GM12872 (cell line): ENCODE data around the gene GH1.
A peak's percentile ranks its signal among the peaks of the same experiment; 100 is the strongest.

Experiments
- CTCF ChIP-seq: IDR thresholded peaks from 3 replicates; pipeline ENCODE4 v1.5.1; 2011; ENCODE audit warnings: low read depth, mild to moderate bottlenecking, low read length, moderate library complexity; ENCODE audit not compliant: insufficient read depth

GH1 gene

GRCh38 chr17:63943745-63944144, 25.1 kb upstream of the GH1 start:
- TF ChIP-seq CTCF: peak; percentile 49; the same call in 2 of the 3 replicates

GRCh38 chr17:63942309-63942985, 23.8 kb upstream of the GH1 start:
- no peak for TF ChIP-seq CTCF

DNA sequence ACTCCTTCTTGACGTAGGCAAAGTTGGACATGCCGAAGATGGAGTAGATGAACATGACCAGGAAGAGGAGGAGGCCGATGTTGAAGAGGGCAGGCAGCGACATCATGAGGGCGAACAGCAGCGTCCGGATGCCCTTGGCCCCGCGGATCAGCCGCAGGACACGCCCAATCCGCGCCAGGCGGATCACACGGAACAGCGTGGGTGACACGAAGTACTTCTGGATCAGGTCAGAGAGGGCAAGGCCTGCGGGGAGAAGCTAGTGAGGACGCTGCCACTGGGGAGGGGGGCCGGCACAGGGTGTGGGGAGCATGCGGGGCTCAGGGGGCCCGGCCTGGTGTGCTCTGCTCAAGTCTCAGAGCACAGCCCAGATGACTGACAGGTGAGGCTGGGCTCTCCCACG, 23.1 kb upstream of the GH1 start:
- TF ChIP-seq CTCF: no peak

- no peak for TF ChIP-seq CTCF
These were observed 22.5 kb upstream of the GH1 start for GRCh38 chr17:63941162-63941561.

GRCh38 chr17:63940584-63940983, 21.9 kb upstream of the GH1 start:
- no peak for TF ChIP-seq CTCF

- no peak for TF ChIP-seq CTCF
These were observed 21.2 kb upstream of the GH1 start for GRCh38 chr17:63939884-63940283.

DNA sequence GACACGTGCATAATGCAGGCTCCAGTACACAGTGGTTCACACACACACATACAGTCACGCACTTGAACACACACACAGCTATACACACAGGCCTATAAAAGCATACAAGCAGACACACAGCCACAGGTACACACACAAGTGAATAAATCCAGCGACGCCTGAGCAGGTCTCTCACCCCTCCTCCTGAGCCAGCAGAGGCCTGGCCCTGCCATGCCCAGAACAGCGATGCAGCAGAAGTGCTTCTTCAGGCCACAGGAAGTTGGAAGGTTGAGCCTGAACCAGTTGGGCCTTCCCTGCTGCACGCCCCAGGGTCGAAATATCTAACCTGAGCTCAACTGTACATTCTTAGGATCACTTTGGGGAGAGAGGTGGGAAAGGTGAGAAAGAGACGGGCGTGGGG, 20.8 kb upstream of the GH1 start:
- no peak for TF ChIP-seq CTCF
